GM21526 (cell line): Measurements from ENCODE around the gene KIRREL3.

ENCODE experiments used
- ATAC-seq: cut with Tn5 transposase; IDR thresholded peaks from one replicate; pipeline ENCODE4 v1.9.1; 2021; ENCODE audit warnings: moderate library complexity; ENCODE audit not compliant: unreplicated experiment, low FRiP score

Gene KIRREL3

GRCh38 chr11:126748793-126749192 is 251.8 kb downstream of the KIRREL3 start:
- no peak for ATAC-seq

DNA sequence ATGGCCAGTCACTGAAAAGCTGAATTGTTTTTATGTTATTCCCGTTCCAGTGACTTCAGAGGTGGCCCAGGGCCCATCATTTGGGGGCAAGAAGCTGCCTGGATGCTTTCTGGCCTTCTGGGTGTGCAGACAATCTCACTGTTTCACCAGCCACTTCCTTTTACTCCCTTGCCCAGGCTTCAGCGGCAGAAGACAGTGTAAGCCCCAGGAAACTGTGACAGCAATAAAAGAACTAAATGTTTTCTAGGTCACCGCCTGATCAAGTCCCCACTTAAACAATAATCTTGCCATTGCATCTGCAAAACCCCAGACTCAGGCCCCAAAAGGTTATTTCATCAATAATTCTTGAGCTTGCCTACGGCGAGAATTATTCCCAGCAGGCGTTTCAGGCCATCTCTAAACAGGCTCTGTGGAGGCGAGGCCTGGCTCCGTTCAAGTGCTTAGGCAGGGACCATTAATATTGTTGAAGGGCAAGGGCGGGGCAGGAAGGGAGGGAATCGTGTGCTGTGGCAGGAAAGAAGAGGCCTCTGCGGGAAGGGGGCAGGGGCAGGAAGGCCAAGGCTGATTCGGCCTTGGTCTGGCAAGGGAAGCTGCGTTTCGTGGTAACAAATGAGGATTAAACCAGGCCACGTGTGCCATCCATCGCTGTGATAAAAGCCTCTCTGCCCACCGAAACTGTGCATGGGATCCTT is 252.3 kb downstream of the KIRREL3 start:
- no peak for ATAC-seq

- no peak for ATAC-seq
Measured at GRCh38 chr11:126747315-126747714, 253.3 kb downstream of the KIRREL3 start.

DNA sequence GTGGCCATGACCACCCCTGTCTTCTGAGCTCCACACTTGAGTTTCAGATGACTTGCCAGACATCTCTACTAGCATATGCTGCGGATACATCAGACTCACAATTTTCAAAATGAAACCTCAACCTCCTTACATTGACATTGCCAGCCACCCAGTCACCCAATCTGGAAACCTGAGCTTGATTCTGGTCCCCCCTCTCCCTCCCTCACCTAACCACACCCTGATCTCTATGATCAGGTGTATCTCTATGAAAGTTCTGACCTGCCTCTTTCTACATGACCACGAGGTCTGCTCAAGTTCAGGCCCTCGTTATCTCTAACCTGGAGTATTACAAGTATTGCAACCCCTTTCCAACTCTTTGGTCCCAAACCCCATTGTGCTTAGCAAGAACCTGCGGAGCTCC is 254.1 kb downstream of the KIRREL3 start:
- no peak for ATAC-seq

- ATAC-seq: no peak
Measured at GRCh38 chr11:126744699-126745098, 255.9 kb downstream of the KIRREL3 start.

DNA sequence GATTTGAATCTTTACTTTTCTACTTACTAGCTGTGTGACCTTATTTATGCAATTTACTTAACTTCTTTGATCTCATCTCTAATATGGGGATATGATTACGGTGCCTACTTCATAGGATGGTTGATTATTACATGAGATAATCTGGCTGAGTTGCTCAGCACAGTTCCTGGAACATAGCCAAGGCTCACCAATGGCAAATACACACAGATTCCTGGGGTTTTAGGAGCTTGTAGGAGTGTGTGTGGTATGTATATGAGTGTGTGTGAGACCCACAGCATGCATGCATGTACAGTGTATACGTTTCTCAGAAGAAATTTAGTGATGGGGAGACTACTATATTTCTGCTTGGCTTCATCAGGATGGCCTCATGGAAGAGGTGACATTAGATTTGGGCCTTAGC is 256.9 kb downstream of the KIRREL3 start:
- ATAC-seq: no peak

DNA sequence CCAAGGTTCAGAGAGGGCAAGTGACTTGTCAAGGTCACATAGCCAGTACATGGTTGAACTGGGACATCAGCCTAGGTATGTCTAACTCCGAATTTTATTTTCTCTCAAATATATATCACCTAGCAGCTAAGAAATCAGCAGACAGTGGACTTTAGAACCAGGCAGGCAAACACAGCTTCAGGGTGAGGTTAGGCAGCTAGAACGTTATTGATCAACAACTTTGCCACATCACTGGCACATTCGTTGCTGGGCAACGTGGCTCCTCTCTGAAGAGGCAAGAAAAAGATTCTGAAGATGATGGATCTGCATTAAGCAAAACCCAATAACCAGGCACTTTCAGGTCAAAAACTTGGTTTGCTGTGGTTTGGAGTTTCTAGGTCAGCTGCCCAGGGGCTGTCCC is 258.0 kb downstream of the KIRREL3 start:
- ATAC-seq: no peak

- ATAC-seq: no peak
Measured at GRCh38 chr11:126740846-126741245, 259.7 kb downstream of the KIRREL3 start.

DNA sequence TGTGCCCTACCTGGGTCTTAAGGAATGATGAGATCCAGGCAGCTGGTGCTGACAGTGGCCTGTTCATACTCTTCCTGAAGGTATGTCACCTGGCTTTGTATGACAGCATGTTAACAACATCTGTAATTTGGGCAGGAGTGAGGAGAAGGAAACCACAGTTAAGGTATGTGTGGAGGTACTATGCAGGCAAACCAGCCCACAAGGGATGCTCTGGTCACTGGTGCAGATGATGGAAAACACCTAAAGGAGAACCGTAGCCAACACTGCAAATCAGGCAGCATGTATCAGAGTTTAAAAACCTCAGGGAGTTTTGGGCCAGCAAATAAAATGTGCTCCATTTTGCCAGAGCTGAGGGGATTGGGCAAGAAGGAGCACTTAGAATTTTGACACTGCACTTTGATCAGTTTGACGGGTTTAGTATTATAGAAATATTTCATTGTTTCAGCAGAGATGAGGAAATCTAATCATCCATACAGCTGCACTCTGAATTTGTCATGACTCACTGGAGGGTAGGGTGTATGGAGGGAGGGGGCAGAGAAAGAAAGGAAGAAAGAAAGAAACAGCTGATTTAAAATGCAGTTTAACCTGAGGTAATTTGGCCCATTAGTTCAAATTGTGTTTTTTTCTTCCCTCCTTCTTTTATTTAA is 260.9 kb downstream of the KIRREL3 start:
- ATAC-seq: no peak

DNA sequence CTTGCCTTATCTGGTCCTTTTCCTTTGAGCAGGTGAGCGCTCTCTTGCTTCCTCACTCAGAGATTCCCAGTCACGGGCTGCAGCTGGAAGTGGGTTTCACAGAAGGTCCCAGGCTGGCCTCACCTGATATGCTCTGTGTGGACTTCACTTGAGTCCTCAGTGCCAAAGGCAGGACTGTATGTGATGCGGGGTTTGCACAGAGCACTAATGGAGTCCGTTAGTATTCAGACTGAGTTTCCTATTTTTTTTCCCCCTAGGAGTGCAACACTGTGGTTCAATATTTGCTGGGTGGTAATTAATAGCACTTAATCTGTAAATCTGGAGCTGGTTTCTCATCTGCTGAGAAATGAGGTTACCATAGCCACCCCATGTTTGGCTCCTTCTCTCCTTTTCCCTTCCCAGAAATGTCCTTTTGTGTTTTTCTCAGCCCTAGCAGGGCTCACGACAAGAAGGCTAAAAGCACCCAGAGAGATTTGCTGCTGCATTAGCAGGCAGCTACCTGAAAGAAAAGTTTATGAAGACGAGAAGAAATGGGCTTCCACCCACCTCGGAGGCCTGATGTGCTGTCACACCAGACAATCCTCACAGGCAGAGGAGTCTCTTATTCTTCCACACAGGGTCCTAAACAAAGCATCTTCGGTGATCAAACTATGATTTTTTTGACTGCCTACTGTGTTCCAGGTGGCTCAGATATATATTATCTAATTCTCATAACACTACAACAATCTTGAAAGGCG is 262.1 kb downstream of the KIRREL3 start:
- no peak for ATAC-seq

DNA sequence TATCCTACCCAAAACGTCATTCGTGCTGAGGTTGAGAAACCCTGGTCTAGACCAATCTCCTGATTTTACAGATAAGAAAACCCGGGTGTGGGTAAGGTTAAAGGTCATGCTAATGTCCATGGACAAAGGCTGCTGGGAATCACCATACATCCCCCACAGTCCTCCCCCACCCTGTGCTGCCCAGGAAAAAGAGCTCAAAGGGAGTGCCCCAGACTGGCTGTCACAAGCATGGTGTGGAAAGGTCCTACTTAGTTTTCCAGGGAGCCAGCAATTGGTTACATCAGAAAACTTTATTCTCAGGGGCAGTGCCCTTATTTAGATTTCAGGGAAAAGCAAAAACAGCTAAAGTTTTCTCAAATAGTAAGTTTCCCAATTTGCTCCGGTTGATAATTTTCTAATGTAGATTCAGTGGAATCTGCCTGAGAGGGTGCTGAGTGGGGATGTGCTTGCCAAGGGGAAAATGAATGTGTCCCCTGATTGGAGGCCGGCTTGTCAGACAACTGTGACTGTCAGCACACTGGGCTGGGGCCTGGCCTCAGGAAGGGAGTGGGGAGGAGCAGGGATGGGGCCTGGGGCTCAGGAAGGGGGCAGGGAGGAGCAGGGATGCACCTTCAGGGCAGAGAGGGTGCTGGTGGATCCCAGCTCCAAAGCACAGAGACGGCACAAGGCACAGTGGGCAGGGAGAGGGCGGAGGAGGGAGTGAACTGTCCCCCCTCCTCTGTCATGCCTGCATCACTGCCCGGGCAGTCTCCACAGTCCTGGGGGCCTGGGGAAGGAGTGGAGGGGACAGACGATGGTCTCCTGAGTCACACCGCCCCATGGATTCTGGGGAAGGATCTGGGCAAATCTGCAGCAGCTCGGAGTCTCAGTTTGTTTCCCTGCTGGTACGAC is 263.6 kb downstream of the KIRREL3 start:
- no peak for ATAC-seq

DNA sequence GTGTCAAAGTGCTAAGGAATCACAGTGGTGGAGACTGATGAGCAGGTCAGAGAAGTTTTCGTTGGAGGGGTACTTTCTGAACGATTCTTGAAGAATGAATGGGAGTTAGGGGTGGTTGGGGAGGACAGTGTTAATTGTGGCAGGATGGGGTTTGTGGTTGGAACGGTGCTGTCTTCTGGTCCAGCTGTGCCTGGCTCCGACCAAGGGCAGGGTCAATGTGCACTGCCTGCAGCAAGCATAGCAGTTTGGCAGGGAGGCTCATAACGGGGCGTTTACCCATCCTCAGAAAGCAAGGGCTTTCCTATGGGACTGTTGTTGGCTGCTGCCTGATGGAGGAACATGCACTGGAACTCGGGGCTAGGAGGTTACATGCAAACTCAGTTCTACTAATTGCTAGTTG is 265.8 kb downstream of the KIRREL3 start:
- ATAC-seq: no peak

DNA sequence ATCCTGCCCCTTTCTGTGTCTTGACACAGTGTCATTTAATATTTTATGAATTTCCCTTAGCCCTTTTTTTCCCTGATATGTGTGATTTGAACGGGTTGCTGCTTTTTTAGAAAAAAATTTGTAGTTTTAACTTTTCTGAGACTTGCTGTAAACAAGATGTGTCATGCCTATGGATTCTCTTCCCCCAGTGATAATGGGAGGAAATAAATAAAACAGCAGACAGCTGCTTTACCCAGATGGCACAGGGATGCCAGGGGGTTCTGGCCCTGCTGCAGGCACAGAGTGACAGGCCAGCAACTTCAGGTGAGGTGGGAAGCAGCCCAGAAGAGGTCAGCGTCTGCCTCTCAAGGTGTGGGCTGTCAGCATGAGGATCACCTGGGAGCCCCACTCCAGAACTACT is 266.9 kb downstream of the KIRREL3 start:
- ATAC-seq: no peak

DNA sequence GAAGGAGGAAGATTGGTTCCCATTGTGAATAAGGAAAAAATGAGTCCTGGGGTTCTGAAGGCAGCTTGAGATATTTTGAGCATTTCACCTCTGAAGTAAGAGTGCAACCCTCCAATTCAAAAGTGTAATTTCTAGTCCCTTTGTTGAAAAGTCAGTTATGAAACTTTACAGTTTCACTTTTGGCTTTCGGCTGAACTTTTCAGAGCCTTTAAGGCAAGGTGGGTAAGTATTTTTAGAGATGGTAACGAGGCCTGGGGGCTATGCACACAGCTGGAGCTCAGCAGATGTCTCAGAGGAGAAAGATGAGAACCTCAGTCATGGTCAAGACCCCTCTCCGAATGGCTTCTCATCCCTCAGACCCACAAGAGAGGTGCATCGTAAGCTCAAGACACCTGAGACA is 267.6 kb downstream of the KIRREL3 start:
- peak; percentile 85 for ATAC-seq

DNA sequence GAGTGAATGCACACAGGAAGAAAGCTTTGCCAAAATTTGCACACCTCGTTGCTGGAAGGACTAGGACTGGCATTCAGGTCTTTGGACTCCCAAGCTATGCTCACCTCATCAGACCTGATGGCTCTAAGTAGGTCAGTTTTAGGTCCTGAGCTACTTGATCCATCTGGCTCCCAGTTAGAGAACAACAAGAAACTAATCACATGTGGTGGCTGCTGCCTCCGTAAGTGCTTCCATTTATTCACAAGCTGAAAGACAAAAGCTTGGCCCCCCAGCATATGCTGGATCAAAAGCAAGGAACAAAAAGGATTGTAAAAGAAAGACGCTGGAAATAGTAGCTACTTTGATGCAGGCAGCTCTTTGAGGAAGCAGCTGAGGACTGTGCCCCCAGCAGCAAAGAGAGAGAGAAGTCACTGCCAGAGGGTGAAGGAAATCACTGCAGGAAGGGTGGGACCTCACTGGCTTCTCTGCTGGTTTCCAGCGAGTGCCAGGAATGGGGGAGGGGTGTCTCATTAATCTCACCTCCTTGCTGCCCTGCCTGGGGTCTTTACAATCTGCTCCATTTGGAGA is 268.9 kb downstream of the KIRREL3 start:
- ATAC-seq: no peak

DNA sequence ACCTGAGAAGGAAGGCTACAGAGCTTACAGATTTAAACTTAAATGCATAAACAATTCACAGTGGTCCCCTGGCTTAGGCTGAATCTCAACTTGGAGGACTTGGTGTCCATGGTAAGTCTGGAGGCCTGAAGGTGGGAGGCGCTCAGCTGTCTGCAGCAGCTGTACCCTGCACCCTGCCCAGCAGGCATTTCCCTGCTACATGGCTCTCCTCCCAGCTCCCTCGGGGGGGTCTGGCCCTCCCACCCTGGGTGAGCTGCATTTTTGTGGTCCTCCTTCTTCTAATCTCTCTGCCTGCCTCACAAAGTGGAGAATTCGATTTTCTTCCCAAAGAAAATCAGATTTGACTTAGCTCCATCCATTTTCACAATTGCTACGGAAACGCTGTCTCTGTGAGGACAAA is 273.2 kb downstream of the KIRREL3 start:
- ATAC-seq: no peak

DNA sequence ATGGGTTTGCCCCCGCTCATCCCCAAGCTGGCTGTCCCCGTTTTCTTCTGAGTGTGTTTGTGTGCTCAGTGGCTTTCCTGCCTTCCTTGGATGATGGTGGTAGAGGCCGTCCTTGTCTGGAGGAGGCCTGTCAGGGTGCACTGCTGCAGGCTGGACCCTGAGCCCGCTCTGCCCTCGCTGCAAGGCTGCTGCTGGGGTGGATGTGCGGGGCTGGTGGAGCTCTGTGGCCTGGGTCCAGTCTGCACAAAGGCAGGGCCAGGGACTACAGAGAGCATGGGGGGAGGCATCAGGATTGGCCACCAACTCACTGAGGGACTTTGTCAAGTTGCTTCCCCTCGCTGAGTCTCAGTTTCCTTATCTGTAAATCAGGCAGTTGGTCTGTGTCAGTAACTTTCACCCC is 275.0 kb downstream of the KIRREL3 start:
- ATAC-seq: no peak

GRCh38 chr11:126725043-126725442 is 275.5 kb downstream of the KIRREL3 start:
- ATAC-seq: no peak

DNA sequence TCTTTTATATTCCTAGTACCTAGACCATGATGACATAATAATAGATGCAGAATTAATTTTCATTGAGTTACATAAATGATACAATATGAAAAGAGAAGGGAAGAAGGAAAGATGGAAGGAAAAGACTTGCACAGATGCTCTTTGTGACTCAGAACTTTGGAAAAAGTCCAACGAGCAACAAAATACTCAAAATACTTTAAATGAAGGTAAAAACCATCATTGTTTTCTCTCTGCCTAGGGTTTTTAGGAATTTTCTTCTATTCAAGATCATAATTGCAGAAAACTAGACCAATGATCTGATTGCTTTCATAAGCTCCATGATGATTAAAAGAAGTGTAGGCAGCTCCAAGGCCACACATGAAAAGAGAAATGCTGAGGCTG is 276.9 kb downstream of the KIRREL3 start:
- no peak for ATAC-seq

DNA sequence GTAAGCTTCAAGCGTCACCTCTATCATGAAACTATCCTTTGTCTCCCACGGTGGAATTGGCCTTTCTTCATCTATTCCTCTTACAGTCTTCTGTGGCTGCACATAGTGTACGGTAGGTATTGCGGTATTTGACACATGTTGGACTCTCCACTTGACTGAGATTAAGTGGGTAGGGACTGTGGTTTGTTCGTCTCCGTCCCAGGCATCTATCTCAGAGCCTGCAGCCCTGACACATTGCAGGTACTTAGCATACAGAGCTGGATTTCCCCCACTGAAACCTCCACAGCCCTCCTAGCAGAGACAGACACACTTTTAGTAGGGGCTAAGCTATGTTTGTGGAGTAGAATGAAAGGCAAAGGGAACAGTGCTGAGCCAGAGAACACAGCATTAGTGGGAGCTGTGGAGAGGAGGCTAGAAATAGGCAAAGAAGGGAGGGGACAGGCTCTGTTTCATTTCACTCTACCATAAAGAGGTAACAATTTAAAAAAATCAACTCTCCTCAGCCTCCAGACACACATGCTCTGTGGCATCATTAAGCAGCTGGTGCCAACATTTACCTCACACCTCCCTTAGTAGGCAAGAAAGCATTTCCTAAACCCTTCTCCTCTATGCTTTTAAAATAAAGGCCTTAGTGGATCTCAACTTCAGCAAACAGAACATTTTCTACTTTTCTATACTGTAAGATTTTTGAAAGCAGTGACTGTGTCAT is 277.5 kb downstream of the KIRREL3 start:
- ATAC-seq: no peak
